Right lobe of liver (tissue), 6 donors: Measurements from ENCODE around the gene MMP1. TPM values are rescaled to one million over a fixed set of nuclear protein-coding genes. Genes with fewer than 3 reads are reported as not detected.

Experiments used
- ATAC-seq, 4 donors: fragments of 200-7000 bp; cut with Tn5 transposase; one replicate each; pipeline ENCODE4 v1.9.1; 2020; ENCODE audit warnings: mild to moderate bottlenecking in 4 of 4, moderate library complexity in 4 of 4
- DNase-seq, 3 donors: peaks; one replicate each; pipeline ENCODE4 v3.0.0-alpha.2; 2020
- H3K27ac ChIP-seq, 3 donors: fragments of 200-600 bp; one replicate each; pipeline ENCODE4 v1.8.0; 2022
- H3K27me3 ChIP-seq, 2 donors: fragments of 200-600 bp; one replicate each; pipeline ENCODE4 v1.8.0; 2022
- H3K36me3 ChIP-seq, 4 donors: fragments of 200-600 bp; sonication (generic) in 1 of 4; one replicate each; pipeline versions ENCODE4 v1.5.1 to v1.8.0; 2017 to 2022; ENCODE audit warnings: control low read depth in 1 of 4
- H3K4me1 ChIP-seq, 4 donors: fragments of 200-600 bp; sonication (generic) in 1 of 4; one replicate each; pipeline versions ENCODE4 v1.5.1 to v1.8.0; 2017 to 2022; ENCODE audit warnings: control low read depth in 1 of 4
- H3K4me3 ChIP-seq, 3 donors: fragments of 200-600 bp; one replicate each; pipeline ENCODE4 v1.8.0; 2022
- H3K9me3 ChIP-seq, 4 donors: fragments of 200-600 bp; sonication (generic) in 1 of 4; one replicate each; pipeline versions ENCODE4 v1.5.1 to v1.8.0; 2017 to 2022; ENCODE audit warnings: control low read depth in 1 of 4
- CTCF ChIP-seq, 4 donors: fragments of 200-600 bp in 3 of 4; fragments of 450-650 bp in 1 of 4; IDR thresholded peaks; one replicate each; pipeline versions ENCODE4 v1.5.1 to v1.8.0; 2016 to 2022; ENCODE audit warnings: antibody characterized with exemption in 4 of 4, mild to moderate bottlenecking in 2 of 4
- POLR2A ChIP-seq: fragments of 450-650 bp; IDR thresholded peaks from one replicate; pipeline ENCODE4 v1.6.1; 2017; ENCODE audit warnings: antibody characterized with exemption, mild to moderate bottlenecking
- WGBS: methylation state at CpG from one replicate; pipeline ENCODE4 v1.1.6; 2018; ENCODE audit warnings: low coverage, low lambda C conversion rate; ENCODE audit not compliant: insufficient coverage; ENCODE audit errors: missing lambda C conversion rate; 5-methylcytosine and 5-hydroxymethylcytosine counted together
- intact Hi-C, 2 donors: fragments of 100-400 bp; cut with DNase I; formaldehyde crosslinking; loops; one replicate each; pipeline versions ENCODE4 v1.11.2 to v1.14.1; 2022
- total RNA-seq, 6 experiments: library from RNA; depleted of rRNA in 2 of 6; stranded (reverse); fragments of >200 nt in 2 of 6; fragmentation: NEBNext Ultra II Directional in 3 of 6; extraction: Animal tissue kit (Norgen Biotek cat#: 25700) in 3 of 6; gene quantifications; one replicate each; pipeline versions ENCODE4 v1.1.0 to v1.2.4, GENCODE V29; 2016 to 2023
- donor health status: DM: no; HTN: yes; CAD: no.
- donor health status: DM: no; HTN: no; CAD: no.
- donor health status: DM: no; HTN: no; CAD: no.
- donor health status: DM: no; HTN: yes; CAD: no.
- donor health status: DM: no; HTN: yes; CAD: no.

The MMP1 gene
- total RNA-seq, 6 experiments from 2014 or later = 0.22 TPM; not detected in 5

- no peaks in the 10 kb centered on the region for H3K36me3 ChIP-seq
- no peak overlapping the region for H3K4me3 ChIP-seq
- H3K27ac ChIP-seq = no peak overlapping the region
- intact Hi-C loops = no loop called here
- ATAC-seq (no peak), DNase-seq (no peak)
- WGBS = 39% methylated on average over 5 of the region's 5 CpGs
- H3K27me3 ChIP-seq = no peaks in the 10 kb centered on the region
- no peaks in the 10 kb centered on the region for H3K4me1 ChIP-seq
- TF ChIP-seq POLR2A (no peak), CTCF (IDR thresholded peaks at IDR 0.05) (no peak)
- H3K9me3 ChIP-seq = no peaks in the 10 kb centered on the region
Measured at GRCh38 chr11:102840018-102840417, 42.1 kb upstream of the MMP1 start.

- no peak for DNase-seq
- Histone ChIP-seq H3K4me1 (no peaks in the 10 kb centered on the region), H3K27me3 (no peaks in the 10 kb centered on the region), H3K27ac (no peak overlapping the region), H3K9me3 (no peaks in the 10 kb centered on the region), H3K36me3 (no peaks in the 10 kb centered on the region), H3K4me3 (no peak overlapping the region)
- WGBS = 41% methylated on average over 2 of the region's 2 CpGs
- no peak for ATAC-seq
- intact Hi-C loops = no loop called here
- TF ChIP-seq POLR2A (no peak), CTCF (IDR thresholded peaks at IDR 0.05) (no peak)
Measured at GRCh38 chr11:102837646-102838045, 39.7 kb upstream of the MMP1 start.

- Histone ChIP-seq H3K4me1 (no peaks in the 10 kb centered on the region), H3K9me3 (no peaks in the 10 kb centered on the region), H3K27me3 (no peaks in the 10 kb centered on the region), H3K27ac (no peak overlapping the region), H3K36me3 (no peaks in the 10 kb centered on the region), H3K4me3 (no peak overlapping the region)
- intact Hi-C loops = no loop called here
- ATAC-seq (no peak), DNase-seq (no peak)
- TF ChIP-seq CTCF (IDR thresholded peaks at IDR 0.05) (no peak), POLR2A (no peak)
- WGBS = 41% methylated on average over 2 of the region's 2 CpGs
Measured at GRCh38 chr11:102837156-102837555, 39.2 kb upstream of the MMP1 start.

- no peaks in the 10 kb centered on the region for H3K4me1 ChIP-seq
- no peak overlapping the region for H3K4me3 ChIP-seq
- intact Hi-C loops = no loop called here
- H3K27me3 ChIP-seq = no peaks in the 10 kb centered on the region
- TF ChIP-seq POLR2A (no peak), CTCF (IDR thresholded peaks at IDR 0.05) (no peak)
- no peaks in the 10 kb centered on the region for H3K9me3 ChIP-seq
- WGBS = 28% methylated on average over 3 of the region's 3 CpGs
- H3K36me3 ChIP-seq = no peaks in the 10 kb centered on the region
- DNase-seq = no peak
- H3K27ac ChIP-seq = no peak overlapping the region
- ATAC-seq = no peak
Measured at GRCh38 chr11:102836290-102836875, 38.4 kb upstream of the MMP1 start.

GRCh38 chr11:102833731-102834130, 35.8 kb upstream of the MMP1 start:
- H3K4me1 ChIP-seq = no peaks in the 10 kb centered on the region
- WGBS = 80% methylated on average over 2 of the region's 2 CpGs

More at GRCh38 chr11:102833731-102834130, 35.8 kb upstream of the MMP1 start:
- Histone ChIP-seq H3K27ac (no peak overlapping the region), H3K9me3 (no peaks in the 10 kb centered on the region), H3K36me3 (no peaks in the 10 kb centered on the region), H3K27me3 (no peaks in the 10 kb centered on the region), H3K4me3 (no peak overlapping the region)
- intact Hi-C loops = no loop called here
- ATAC-seq (no peak), DNase-seq (no peak)
- no peak for TF ChIP-seq POLR2A
- no peak for TF ChIP-seq CTCF (IDR thresholded peaks at IDR 0.05)
